Endodermal cell (in vitro differentiated cells): ENCODE data around the gene IRF3. TPM values are rescaled to one million over a fixed set of nuclear protein-coding genes. Genes with fewer than 3 reads are reported as not detected.
A peak's percentile ranks its signal among the peaks of the same experiment; 100 is the strongest.

Experiments
- DNase-seq: peaks from one replicate; pipeline ENCODE4 v3.0.0-alpha.2; 2017
- H3K27ac ChIP-seq: 2 replicates; pipeline ENCODE4 v1.5.1; 2013; ENCODE audit warnings: mild to moderate bottlenecking, low read depth, low read length, moderate library complexity
- H3K27me3 ChIP-seq: 2 replicates; pipeline ENCODE4 v1.6.1; 2013; ENCODE audit warnings: mild to moderate bottlenecking, low read length, moderate library complexity; ENCODE audit not compliant: insufficient read depth, control insufficient read depth, poor library complexity, severe bottlenecking
- H3K36me3 ChIP-seq: 2 replicates; pipeline ENCODE4 v1.7.0; 2013; ENCODE audit warnings: mild to moderate bottlenecking, low read length, moderate library complexity; ENCODE audit not compliant: control insufficient read depth, insufficient read depth
- H3K4me1 ChIP-seq: one replicate; pipeline ENCODE4 v1.7.0; 2013; ENCODE audit warnings: low read length; ENCODE audit not compliant: control insufficient read depth, insufficient read depth
- H3K4me3 ChIP-seq: 2 replicates; pipeline ENCODE4 v1.5.1; 2013; ENCODE audit warnings: mild to moderate bottlenecking, low read length, moderate library complexity
- H3K9ac ChIP-seq: 2 replicates; pipeline ENCODE4 v1.6.1; 2013; ENCODE audit warnings: mild to moderate bottlenecking, low read length, moderate library complexity; ENCODE audit not compliant: poor library complexity, severe bottlenecking; ENCODE audit errors: extremely low read depth
- H3K9me3 ChIP-seq: 2 replicates; pipeline ENCODE4 v1.6.1; 2013; ENCODE audit warnings: mild to moderate bottlenecking, low read length, moderate library complexity; ENCODE audit not compliant: control insufficient read depth
- H3K27ac Mint-ChIP-seq: 2 replicates; pipeline ENCODE4 v1.8.0; 2020; ENCODE audit warnings: mixed read lengths
- H3K27me3 Mint-ChIP-seq: 2 replicates; pipeline ENCODE4 v1.8.0; 2021; ENCODE audit warnings: mild to moderate bottlenecking, mixed read lengths; ENCODE audit not compliant: insufficient read depth
- H3K36me3 Mint-ChIP-seq: 2 replicates; pipeline ENCODE4 v1.8.0; 2020; ENCODE audit warnings: low read depth, mixed read lengths
- H3K4me1 Mint-ChIP-seq: 2 replicates; pipeline ENCODE4 v1.8.0; 2020; ENCODE audit warnings: mixed read lengths
- H3K4me3 Mint-ChIP-seq: 2 replicates; pipeline ENCODE4 v1.8.0; 2020; ENCODE audit warnings: mild to moderate bottlenecking, moderate library complexity, mixed read lengths
- H3K9me3 Mint-ChIP-seq: 2 replicates; pipeline ENCODE4 v1.8.0; 2020; ENCODE audit warnings: mild to moderate bottlenecking, mixed read lengths
- CTCF ChIP-seq: fragments of 200-600 bp; sonication (generic); conservative IDR thresholded peaks from 2 replicates; pipeline ENCODE4 v1.5.0; 2021; ENCODE audit warnings: antibody characterized with exemption, mild to moderate bottlenecking
- WGBS, 2 experiments: methylation state at CpG; one replicate each; pipeline versions ENCODE4 v1.1.5 to v1.1.7; 2013; ENCODE audit warnings: missing lambda C conversion rate in 2 of 2, mixed read lengths in 1 of 2; ENCODE audit not compliant: insufficient coverage in 1 of 2, insufficient read length in 1 of 2; 5-methylcytosine and 5-hydroxymethylcytosine counted together
- total RNA-seq, 2 donors: library from RNA; stranded (reverse); fragmentation: NEBNext Ultra II Directional in 1 of 2; extraction: Animal tissue kit (Norgen Biotek cat#: 25700) in 1 of 2; gene quantifications; 2 replicates in 1 of 2; 3 replicates in 1 of 2; pipeline ENCODE4 v1.2.1, GENCODE V29; 2021

Gene IRF3
- total RNA-seq, 2 donors from 2014 or later, result 127 to 128 TPM

- WGBS, 2 experiments, result 90% methylated on average over 21 to 23 of the region's 23 CpGs
- no peaks in the 10 kb centered on the region for H3K9me3 ChIP-seq
- peaks cover 15% of the 10 kb centered on the region for H3K4me1 Mint-ChIP-seq
These were observed 20.2 kb upstream of the IRF3 start for GRCh38 chr19:49685845-49686332.

GRCh38 chr19:49684983-49685553, 19.4 kb upstream of the IRF3 start:
- no peak overlapping the region for H3K4me3 ChIP-seq
- no peak overlapping the region for H3K4me3 Mint-ChIP-seq
- no peak for DNase-seq
- WGBS, 2 experiments, result 97 to 100% methylated on average over 13 of the region's 13 CpGs
- H3K9me3 ChIP-seq, result no peaks in the 10 kb centered on the region
- peak overlapping the region; percentile 48 for H3K27ac Mint-ChIP-seq
- no peak overlapping the region for H3K9ac ChIP-seq
- TF ChIP-seq CTCF, result no peak
- peaks cover 8% of the 10 kb centered on the region for H3K4me1 ChIP-seq
- H3K27me3 ChIP-seq, result no peaks in the 10 kb centered on the region
- peaks cover 57% of the 10 kb centered on the region for H3K36me3 ChIP-seq
- no peaks in the 10 kb centered on the region for H3K27me3 Mint-ChIP-seq
- H3K4me1 Mint-ChIP-seq, result peaks cover 16% of the 10 kb centered on the region
- no peaks in the 10 kb centered on the region for H3K9me3 Mint-ChIP-seq
- H3K27ac ChIP-seq, result no peak overlapping the region
- peaks cover 57% of the 10 kb centered on the region for H3K36me3 Mint-ChIP-seq

More at GRCh38 chr19:49685845-49686332, 20.2 kb upstream of the IRF3 start:
- Histone ChIP-seq H3K9ac (no peak overlapping the region), H3K27me3 (no peaks in the 10 kb centered on the region), H3K4me3 (no peak overlapping the region), H3K27ac (no peak overlapping the region), H3K4me1 (peaks cover 3% of the 10 kb centered on the region), H3K36me3 (peaks cover 56% of the 10 kb centered on the region)
- no peak for TF ChIP-seq CTCF
- peak overlapping the region; percentile 48 for H3K27ac Mint-ChIP-seq
- peaks cover 55% of the 10 kb centered on the region for H3K36me3 Mint-ChIP-seq
- no peak overlapping the region for H3K4me3 Mint-ChIP-seq
- H3K9me3 Mint-ChIP-seq, result no peaks in the 10 kb centered on the region
- H3K27me3 Mint-ChIP-seq, result no peaks in the 10 kb centered on the region
- DNase-seq, result no peak

GRCh38 chr19:49684251-49684982, 18.8 kb upstream of the IRF3 start:
- H3K36me3 ChIP-seq, result peaks cover 57% of the 10 kb centered on the region
- H3K27me3 ChIP-seq, result no peaks in the 10 kb centered on the region
- Mint-ChIP-seq H3K4me1 (peaks cover 21% of the 10 kb centered on the region), H3K27ac (peak overlapping the region; percentile 44), H3K9me3 (no peaks in the 10 kb centered on the region), H3K27me3 (no peaks in the 10 kb centered on the region), H3K36me3 (peaks cover 57% of the 10 kb centered on the region), H3K4me3 (no peak overlapping the region)
- H3K4me1 ChIP-seq, result peaks cover 10% of the 10 kb centered on the region
- no peak overlapping the region for H3K27ac ChIP-seq
- peak; percentile 87 for DNase-seq
- H3K9me3 ChIP-seq, result no peaks in the 10 kb centered on the region
- no peak overlapping the region for H3K4me3 ChIP-seq
- no peak overlapping the region for H3K9ac ChIP-seq
- peak; percentile 74 for TF ChIP-seq CTCF
- WGBS, 2 experiments, result 92 to 94% methylated on average over 19 to 35 of the region's 35 CpGs
